Epithelial cell of esophagus (primary cell): ENCODE results near the gene FBLL1.

ENCODE experiments used
- DNase-seq: peaks from one replicate; pipeline ENCODE4 v3.0.0; 2010; ENCODE audit warnings: low read depth
- H3K4me3 ChIP-seq: 2 replicates; pipeline ENCODE4 v1.5.1; 2011; ENCODE audit warnings: mild to moderate bottlenecking, low read length, control low read depth
- CTCF ChIP-seq: IDR thresholded peaks from 2 replicates; pipeline ENCODE4 v1.5.1; 2011; ENCODE audit warnings: low read depth, mild to moderate bottlenecking, low read length, control low read depth, inconsistent platforms; ENCODE audit not compliant: insufficient read depth; ENCODE audit errors: missing control alignments

Gene FBLL1

GRCh38 chr5:168552146-168552545 lies 23.0 kb downstream of the FBLL1 start:
- no peak for DNase-seq
- H3K4me3 ChIP-seq, result no peak overlapping the region
- TF ChIP-seq CTCF, result no peak

GRCh38 chr5:168553377-168554130 lies 24.4 kb downstream of the FBLL1 start:
- DNase-seq, result no peak
- no peak overlapping the region for H3K4me3 ChIP-seq
- no peak for TF ChIP-seq CTCF

GRCh38 chr5:168557389-168557788 lies 28.3 kb downstream of the FBLL1 start:
- no peak for TF ChIP-seq CTCF
- DNase-seq, result no peak
- H3K4me3 ChIP-seq, result no peak overlapping the region

- no peak for DNase-seq
- TF ChIP-seq CTCF, result no peak
- no peak overlapping the region for H3K4me3 ChIP-seq
Observed at GRCh38 chr5:168562279-168562678, 33.2 kb downstream of the FBLL1 start.

GRCh38 chr5:168563959-168564358 lies 34.9 kb downstream of the FBLL1 start:
- no peak for TF ChIP-seq CTCF
- DNase-seq, result no peak
- H3K4me3 ChIP-seq, result no peak overlapping the region

- TF ChIP-seq CTCF, result no peak
- DNase-seq, result no peak
Observed at GRCh38 chr5:168568738-168569137, 39.6 kb downstream of the FBLL1 start.

More at GRCh38 chr5:168568738-168569137, 39.6 kb downstream of the FBLL1 start:
- no peak overlapping the region for H3K4me3 ChIP-seq
